Activated T-cell treated with anti-CD3 and anti-CD28 coated beads for 1 hour (primary cell): ENCODE data around the gene GPR179.

Source experiments
- DNase-seq: peaks from one replicate; pipeline ENCODE4 v3.0.0-alpha.2; 2020; ENCODE audit warnings: low read depth

Gene GPR179

GRCh38 chr17:38342886-38343607 lies 709 bp downstream of the GPR179 start:
- DNase-seq = no peak

DNA sequence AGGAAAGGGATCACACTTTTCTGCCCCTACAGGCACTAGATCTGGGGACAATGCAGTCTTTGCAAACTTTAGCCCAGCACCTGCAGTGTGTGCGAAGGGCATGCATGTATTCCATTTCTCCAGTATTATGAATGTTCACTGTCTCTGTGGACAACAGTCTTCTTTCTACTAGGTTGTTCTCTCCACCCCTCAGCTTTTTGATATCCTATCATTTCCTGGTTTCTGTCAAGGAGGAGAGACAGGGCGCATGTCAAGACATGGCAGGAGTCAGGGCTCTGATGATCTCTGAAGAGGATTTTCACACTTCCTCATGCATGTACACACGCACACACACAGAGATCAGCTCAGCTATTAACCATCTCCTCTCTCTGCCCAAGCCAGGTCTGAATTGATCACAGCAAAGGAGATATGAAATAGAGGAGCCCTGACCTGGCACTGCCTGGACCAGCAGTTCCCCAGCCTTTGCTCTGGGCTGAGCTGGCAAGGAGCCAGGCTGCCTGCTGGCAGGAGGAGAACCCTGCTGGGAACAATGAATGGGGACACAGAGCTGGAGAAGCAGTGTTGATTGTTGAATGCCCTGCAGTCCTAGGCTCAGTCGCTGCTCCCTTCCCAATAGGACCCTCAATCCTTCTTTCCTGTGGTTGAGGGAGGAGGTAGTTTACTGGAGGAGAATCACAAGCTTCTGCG lies 2.6 kb downstream of the GPR179 start:
- no peak for DNase-seq

DNA sequence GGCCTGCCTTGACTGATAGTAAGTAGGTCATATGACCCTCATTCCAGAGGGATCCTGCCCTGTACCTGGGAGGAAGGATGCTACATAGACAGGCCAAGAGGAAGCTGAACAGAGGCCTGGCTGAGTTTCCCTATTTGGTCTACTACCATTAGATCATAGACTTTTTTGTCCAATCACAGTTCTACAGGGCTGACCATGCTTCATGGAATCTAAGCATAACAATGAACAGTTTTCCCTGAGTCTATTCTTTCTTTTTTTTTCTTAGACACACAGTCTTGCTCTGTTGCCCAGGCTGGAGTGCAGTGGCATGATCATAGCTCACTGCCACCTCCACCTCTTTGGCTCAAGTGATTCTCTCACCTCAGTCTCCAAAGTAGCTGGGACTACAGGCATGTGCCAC lies 3.9 kb downstream of the GPR179 start:
- DNase-seq = no peak

- no peak for DNase-seq
These were observed 5.2 kb downstream of the GPR179 start for GRCh38 chr17:38338535-38338934.

DNA sequence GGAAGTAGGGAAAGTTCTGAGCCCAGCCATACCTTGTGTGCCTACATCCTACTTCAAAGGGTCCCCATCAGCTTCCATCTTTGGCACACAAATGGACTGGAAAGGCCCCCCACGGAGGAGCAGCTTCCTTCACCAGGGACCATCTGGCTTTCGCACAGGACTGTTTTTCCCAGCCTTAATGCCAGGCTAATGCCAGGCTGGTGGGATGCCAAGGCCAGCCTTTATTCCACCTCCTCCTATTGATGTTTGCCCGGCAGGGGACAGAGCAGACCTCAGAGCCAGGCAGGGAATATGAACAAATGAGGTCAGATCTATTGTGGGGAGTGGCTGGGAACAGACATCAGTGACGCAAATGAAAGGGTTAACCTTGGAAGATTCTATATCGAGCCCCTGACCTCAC lies 5.7 kb downstream of the GPR179 start:
- DNase-seq = no peak

- no peak for DNase-seq
These were observed 6.9 kb downstream of the GPR179 start for GRCh38 chr17:38336838-38337237.

DNA sequence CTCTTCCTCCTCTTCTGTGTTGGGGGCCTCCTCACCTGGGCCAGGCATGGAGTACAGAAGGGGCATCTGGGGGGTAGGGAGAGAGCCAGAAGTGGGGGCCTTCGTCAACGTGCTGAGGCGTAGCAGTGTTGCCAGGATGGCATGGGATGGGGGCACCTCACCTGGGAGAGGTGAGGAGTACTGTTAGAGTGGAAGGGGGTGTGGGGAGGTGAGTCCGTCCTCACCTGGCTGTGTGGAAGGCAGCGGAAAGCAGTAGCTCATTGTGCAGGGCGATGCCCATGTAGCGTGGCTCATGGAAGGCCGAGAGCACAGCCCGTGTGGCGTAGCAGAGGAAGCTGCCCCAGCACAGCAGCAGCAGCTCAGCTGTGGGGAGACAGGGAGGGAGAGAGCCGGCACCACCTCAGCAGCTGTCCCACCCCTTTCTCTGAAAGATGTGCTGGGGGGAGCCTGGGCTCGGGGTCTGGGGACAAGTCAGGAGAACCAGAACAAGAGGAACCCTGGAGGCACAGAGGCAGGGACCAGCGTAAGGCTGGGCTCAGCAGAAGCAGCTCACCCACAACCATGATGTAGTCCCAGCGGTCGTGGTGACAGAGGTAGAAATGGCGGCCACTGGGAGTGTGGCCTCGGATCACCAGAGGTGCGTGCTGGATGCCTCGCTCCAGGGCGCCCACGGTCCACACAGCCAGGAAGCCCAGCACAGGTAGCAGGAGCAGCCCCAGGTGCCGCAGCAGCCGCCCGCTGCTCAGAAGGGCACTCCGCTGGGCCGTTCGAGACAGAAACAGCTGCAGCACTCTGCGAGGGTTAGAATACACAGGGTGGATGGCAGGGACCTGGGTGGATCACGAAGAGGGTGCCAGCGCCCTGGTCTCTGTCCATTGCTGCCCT lies 9.0 kb downstream of the GPR179 start:
- no peak for DNase-seq

- peak; percentile 19 for DNase-seq
These were observed 10.0 kb downstream of the GPR179 start for GRCh38 chr17:38333635-38334295.

DNA sequence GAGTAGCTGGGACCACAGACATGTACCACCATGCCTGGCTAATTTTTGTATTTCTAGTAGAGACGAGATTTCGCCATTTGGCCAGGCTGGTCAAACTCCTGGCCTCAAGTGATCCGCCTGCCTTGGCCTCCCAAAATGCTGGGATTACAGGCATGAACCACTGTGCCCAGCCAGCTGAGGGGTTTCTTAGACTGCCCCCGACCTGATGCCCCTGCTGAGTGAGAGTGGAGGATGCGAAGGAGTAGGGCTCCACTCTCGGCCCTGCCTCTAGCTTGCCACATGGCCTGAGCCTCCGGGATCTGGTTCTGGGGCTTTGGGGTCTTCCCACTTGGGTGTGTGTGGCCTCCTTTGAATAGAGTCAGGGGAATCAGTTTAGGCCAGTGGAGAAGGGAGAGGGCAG lies 11.0 kb downstream of the GPR179 start:
- DNase-seq = no peak

DNA sequence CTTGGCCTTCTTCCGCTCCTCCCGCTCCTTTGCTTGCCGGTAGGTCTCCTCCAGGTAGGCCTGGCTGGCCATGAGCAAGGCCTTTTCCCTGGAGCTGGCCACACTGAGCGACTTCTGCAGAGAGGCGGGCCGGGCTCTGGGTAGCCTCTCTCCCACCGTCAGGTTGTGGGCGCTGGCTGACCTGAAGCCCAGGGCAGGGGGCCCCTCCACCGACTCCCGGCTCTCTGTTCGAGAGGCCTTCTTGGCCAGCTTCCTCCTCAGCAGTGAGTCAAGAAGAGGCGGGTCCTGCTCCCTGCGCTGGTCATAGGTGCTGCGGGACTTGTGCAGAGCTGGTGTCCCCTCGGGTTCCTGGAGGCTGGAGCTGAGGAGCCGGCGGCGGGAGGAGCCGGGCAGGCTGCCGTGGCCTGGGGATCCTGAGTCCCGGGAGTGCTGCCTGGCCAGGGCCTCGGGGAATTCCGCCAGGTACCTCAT lies 12.8 kb downstream of the GPR179 start:
- no peak for DNase-seq

DNA sequence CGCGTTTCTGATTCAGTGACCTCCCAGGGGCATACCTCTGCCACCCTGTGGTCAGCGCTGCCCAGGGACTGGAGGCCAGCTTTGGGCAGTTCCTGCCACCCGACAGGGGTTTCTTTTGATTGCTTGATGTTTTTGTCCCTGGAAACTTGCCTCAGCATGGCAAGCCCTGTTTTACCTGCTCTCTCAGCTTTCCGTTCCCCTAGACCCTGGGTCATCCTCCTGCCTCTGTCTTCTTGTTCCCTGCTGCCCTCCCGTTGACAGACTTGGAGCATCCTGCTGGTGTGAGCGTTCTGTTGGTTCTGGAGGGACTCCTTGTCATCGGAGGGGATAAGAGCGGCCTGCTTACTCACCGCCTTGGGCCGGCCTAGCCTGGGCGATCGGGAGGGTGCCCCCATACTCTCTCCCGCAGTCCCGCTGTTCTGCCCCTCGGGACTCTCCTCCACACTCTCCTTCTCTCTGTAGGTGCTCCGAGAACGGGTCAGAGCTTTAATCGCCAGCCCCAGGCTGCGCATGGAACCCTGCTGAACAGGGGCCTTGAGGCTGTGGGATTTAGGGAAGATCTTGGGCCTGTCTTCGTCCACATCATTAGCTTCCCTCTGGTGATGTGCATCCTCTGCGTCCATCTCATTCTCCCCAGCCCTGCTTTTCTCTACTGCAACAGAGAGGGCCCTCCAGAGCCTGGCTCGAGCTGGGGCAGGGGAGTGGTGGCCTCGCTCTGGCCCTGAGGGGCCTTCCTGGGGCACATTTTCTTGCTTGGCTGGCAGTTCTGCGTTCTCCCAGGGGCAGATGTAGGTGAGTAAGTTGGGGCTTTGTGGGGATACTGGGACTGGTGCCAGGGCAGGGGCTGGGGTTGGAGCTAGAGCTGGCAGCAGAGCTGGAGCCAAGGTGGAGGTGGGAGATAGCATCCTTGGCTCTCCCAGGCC lies 13.7 kb downstream of the GPR179 start:
- no peak for DNase-seq

DNA sequence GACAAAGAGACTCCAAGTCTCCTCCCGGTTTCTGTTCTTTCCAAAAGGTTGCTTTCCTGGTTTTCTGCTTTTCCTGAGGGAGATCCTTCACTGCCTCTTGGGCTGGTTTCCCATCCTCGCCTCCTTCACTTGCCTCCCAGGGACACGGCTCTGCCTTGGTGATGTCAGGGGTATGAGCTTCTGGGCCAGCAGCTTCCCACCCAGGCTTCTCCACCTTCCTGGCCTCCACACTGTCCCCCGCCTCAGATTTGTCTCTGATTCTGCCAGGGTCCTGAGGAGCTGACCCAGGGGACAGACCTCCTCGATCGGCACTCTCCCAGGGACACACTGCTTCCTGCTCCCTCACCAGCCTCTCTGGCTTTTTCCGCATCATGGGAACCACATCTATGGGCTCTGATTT lies 14.5 kb downstream of the GPR179 start:
- DNase-seq = no peak

- no peak for DNase-seq
These were observed 15.1 kb downstream of the GPR179 start for GRCh38 chr17:38328620-38329019.

DNA sequence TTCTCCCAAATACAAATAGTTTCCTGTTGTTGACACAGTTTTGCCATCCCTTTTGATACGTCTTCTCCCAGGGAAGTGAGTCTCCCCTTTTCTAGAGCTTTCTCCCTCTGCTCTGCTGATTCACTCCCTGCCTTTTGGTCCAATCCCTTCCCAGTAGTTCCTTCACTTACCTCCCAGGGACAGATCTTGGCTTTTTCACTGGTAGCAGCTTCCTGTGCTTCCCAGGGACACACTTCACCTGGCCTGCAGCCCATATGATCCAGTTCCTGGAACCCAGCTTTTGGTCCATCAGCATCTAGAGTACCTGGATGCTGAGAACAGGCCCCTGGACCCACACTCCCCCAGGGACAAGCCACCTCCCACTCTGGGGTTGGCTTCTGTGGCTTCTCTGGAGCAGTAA lies 15.8 kb downstream of the GPR179 start:
- DNase-seq = no peak

GRCh38 chr17:38326996-38327792 lies 16.6 kb downstream of the GPR179 start:
- no peak for DNase-seq

DNA sequence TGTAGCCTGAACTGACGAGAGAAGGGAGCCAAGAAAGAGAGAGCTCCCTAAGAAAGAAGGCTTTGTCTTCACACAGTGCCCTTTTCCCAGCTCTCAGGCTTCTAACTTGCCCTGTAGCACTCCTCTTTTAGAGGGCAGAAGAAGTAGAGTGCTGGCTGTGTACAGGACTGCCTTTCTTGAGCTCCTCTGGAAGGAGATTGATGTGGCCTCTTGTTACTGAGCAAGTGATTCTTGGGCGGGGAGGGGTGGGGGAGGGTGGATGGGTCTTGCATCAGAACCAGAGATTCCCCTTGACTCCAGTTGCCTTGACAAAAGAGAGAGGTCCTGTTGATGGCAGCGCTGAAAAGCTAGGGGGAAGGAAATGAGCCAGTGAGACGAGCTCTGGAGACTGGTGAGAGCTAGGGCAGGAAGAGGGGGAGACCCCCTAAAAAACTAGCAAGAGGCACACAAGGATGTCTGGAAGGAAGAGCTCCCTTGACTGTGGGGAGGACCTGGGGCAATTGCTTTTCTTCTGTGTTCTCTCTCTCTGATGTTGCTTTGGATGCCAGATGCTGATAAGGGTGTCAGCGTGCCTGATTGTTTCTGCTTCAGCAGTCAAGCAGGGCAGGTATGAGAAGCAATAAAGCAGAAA lies 18.4 kb downstream of the GPR179 start:
- DNase-seq = no peak

DNA sequence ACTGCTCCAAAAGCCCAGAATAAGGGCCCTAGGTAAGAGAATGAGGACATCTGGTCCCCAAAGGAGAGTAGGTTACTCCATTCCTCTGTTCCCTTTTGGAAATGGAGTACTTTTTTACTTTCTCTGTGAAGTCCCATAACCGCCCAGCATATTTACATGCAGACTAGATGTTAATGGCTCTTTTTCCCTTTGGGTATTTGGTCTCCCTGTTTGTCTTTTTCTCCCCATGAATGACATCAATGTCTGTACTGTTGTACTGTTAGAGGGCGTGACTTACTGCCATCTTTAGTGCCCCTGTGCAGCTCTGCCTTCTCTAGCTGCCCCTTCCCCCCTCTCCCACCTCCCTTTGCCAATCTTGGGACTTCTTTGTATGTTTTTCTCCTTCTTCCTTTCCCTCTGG lies 19.0 kb downstream of the GPR179 start:
- DNase-seq = no peak

- DNase-seq = no peak
These were observed 19.5 kb downstream of the GPR179 start for GRCh38 chr17:38324141-38324697.

GRCh38 chr17:38322897-38323296 lies 20.9 kb downstream of the GPR179 start:
- no peak for DNase-seq
